ENCODE measurements around the gene ABCA2. TPM values are rescaled to one million over a fixed set of nuclear protein-coding genes. Genes with fewer than 3 reads are reported as not detected.

The ABCA2 gene
- polyA plus RNA-seq, 2 donors, result 7.7 to 14.7 TPM

DNA sequence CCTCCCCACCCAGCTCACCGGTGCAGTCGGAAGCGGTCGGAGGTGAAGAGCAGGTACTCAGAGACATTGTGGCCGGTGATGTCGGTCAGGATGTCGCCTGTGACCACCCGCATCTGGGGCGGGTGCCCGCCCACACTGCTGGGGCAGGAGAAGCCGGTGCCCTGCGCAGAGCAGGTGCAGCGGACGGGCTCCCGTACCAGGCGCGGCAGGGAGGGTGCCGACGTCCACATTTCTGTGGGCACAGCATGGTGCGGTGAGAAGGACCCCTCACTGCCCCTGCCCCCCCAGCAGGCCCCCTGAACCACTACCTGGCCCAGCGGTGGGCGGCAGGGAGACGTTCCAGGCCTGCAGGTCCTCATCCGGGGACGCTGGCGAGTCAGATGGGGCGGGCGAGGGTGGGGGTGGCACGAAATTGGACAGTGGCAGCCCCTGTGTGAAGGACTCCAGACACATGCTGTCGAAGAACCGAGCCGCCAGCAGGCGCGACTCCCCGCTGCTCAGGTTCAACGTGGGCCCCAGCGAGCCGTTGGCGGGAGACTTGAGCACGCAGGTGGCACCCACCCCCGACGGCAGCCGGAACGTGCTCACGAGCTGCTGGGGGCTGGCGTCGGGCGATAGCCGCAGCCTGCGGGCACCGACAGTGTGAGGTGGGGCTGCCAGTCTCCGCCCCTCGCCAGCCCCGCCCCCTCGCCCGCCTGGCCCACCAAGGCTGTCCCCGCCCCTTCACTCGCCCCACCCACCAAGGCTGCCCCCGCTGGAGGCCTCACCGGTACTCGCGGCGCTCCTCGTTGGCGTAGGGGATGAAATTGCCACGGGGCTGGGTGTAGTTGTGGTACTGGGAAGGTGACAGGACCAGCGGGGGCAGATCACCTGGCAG is 15.1 kb downstream of the ABCA2 start:
- 85% methylated on average over 60 to 67 of the region's 67 CpGs for WGBS, 2 donors
- Histone ChIP-seq H3K27me3 (ENCODE audit: control insufficient read depth in 1 of 2, insufficient read depth in 2 of 2, low read length in 2 of 2) (no peaks in the 10 kb centered on the region), H3K9me3 (ENCODE audit: control insufficient read depth in 2 of 2, insufficient read depth in 1 of 2, low read depth in 1 of 2, low read length in 1 of 2) (no peaks in the 10 kb centered on the region), H3K4me1 (ENCODE audit: control insufficient read depth in 2 of 2, insufficient read depth in 2 of 2, low read length in 1 of 2) (no peaks in the 10 kb centered on the region), H3K4me3 (ENCODE audit: low read depth in 1 of 2, low read length in 2 of 2) (no peak overlapping the region), H3K27ac (ENCODE audit: low read depth in 2 of 2, low read length in 1 of 2) (no peak overlapping the region), H3K36me3 (ENCODE audit: control insufficient read depth in 2 of 2, insufficient read depth in 2 of 2, low read length in 1 of 2) (peaks cover 0 to 33% of the 10 kb centered on the region in 2 donors)

DNA sequence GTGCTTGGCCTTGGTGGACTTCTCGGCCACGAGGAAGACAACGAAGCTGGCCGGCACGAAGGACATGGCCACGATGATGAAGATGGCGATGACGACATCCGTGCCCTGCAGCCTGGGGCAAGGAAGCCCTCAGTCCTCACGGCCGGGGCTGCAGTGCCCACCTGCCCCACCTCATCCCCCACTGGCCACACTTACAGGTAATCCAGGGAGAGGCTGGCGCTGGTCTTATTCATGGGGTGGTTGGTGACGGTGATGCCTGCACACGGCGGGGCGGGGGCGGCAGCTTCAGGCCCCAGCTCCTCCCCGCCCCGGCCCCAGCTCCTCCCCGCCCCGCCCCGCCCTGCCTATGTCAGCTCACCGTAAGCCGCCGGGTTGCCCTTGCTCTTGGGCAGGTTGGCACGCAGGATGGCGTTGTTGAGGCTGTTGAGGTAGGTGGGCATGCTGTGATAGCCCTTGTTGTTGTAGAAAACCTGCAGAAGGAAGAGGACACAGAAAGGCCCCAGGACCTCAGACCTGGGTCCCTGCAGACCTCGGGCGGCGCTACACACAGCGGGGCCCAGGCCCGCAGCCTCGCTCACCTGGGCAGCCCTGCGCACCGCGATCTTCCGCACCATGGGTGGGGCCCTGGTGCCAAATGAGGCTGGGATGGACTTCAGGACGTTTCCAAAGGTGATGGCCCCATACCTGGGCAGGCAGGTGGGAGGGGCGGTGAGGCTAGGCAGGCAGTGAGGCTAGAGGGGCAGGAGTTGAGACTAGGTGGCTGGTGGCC is 15.9 kb downstream of the ABCA2 start:
- no peak overlapping the region for H3K4me3 ChIP-seq (ENCODE audit: low read depth in 1 of 2, low read length in 2 of 2)
- peaks cover 0 to 26% of the 10 kb centered on the region in 2 donors for H3K36me3 ChIP-seq (ENCODE audit: control insufficient read depth in 2 of 2, insufficient read depth in 2 of 2, low read length in 1 of 2)
- H3K27ac ChIP-seq (ENCODE audit: low read depth in 2 of 2, low read length in 1 of 2), result no peak overlapping the region
- H3K4me1 ChIP-seq (ENCODE audit: control insufficient read depth in 2 of 2, insufficient read depth in 2 of 2, low read length in 1 of 2), result no peaks in the 10 kb centered on the region
- H3K9me3 ChIP-seq (ENCODE audit: control insufficient read depth in 2 of 2, insufficient read depth in 1 of 2, low read depth in 1 of 2, low read length in 1 of 2), result no peaks in the 10 kb centered on the region
- WGBS, 2 donors, result 90% methylated on average over 39 of the region's 39 CpGs
- no peaks in the 10 kb centered on the region for H3K27me3 ChIP-seq (ENCODE audit: control insufficient read depth in 1 of 2, insufficient read depth in 2 of 2, low read length in 2 of 2)

DNA sequence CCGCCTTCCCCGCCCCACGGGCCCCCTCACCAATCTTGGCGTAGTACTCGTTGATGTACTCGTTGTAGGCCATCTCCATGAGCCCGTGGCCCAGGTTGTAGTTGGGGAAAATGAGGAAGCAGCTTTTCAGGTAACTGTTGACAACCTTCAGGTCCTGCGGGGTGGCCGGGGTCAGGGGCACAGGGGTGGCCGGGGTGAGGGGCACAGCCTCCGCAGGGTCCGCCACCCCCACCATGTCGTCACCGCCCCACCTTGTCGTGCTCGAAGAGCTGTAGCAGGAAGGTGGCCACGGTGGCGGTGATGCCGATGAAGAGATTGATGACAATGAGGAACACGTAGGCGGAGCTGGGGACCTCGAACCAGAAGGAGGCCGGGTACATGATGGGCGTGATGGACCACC is 16.9 kb downstream of the ABCA2 start:
- WGBS, 2 donors, result 93 to 95% methylated on average over 24 of the region's 24 CpGs
- H3K36me3 ChIP-seq (ENCODE audit: control insufficient read depth in 2 of 2, insufficient read depth in 2 of 2, low read length in 1 of 2), result peaks cover 0 to 20% of the 10 kb centered on the region in 2 donors

DNA sequence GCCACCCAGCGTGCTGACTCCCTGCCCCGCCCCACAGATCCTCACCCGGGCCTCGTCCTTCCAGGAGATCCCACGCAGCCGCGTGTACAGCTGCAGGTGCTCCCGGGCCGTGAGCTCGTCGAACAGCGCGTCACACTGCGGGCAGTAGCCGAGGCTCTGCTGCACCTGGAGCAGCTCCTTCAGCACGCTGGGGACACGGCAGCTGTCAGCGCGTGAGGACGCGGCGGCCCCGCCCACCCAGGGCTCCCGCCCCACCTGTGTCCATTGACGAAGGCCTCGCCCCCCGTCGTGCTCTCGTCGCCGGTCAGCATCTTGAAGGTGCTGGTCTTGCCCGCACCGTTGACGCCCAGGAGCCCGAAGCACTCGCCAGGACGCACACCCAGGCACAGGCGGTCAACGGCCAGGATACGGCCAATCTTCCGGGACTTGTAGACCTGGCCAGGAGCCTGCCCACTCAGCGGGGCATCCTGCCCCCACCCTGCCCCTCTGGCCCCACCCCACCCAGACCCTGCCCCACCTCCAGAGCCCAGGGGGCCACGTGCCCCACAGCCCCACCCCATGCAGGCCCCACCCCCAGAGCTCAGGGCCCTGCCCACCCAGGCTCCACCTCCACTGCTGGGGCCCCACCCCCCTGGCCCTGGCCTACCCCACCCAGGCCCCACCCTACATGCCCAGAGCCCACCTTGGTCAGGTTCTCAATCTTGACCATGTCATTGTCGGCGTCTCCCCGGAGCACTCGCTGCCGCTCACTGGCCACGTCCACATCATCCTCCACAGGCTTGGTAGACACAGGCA is 17.9 kb downstream of the ABCA2 start:
- H3K9me3 ChIP-seq (ENCODE audit: control insufficient read depth in 2 of 2, insufficient read depth in 1 of 2, low read depth in 1 of 2, low read length in 1 of 2), result no peaks in the 10 kb centered on the region
- H3K36me3 ChIP-seq (ENCODE audit: control insufficient read depth in 2 of 2, insufficient read depth in 2 of 2, low read length in 1 of 2), result peaks cover 0 to 15% of the 10 kb centered on the region in 2 donors
- no peaks in the 10 kb centered on the region for H3K27me3 ChIP-seq (ENCODE audit: control insufficient read depth in 1 of 2, insufficient read depth in 2 of 2, low read length in 2 of 2)
- no peaks in the 10 kb centered on the region for H3K4me1 ChIP-seq (ENCODE audit: control insufficient read depth in 2 of 2, insufficient read depth in 2 of 2, low read length in 1 of 2)
- no peak overlapping the region for H3K27ac ChIP-seq (ENCODE audit: low read depth in 2 of 2, low read length in 1 of 2)
- 93 to 95% methylated on average over 47 to 49 of the region's 49 CpGs for WGBS, 2 donors
- H3K4me3 ChIP-seq (ENCODE audit: low read depth in 1 of 2, low read length in 2 of 2), result no peak overlapping the region

More for the DNA sequence above, 16.9 kb downstream of the ABCA2 start:
- Histone ChIP-seq H3K4me1 (ENCODE audit: control insufficient read depth in 2 of 2, insufficient read depth in 2 of 2, low read length in 1 of 2) (no peaks in the 10 kb centered on the region), H3K9me3 (ENCODE audit: control insufficient read depth in 2 of 2, insufficient read depth in 1 of 2, low read depth in 1 of 2, low read length in 1 of 2) (no peaks in the 10 kb centered on the region), H3K4me3 (ENCODE audit: low read depth in 1 of 2, low read length in 2 of 2) (no peak overlapping the region), H3K27ac (ENCODE audit: low read depth in 2 of 2, low read length in 1 of 2) (no peak overlapping the region), H3K27me3 (ENCODE audit: control insufficient read depth in 1 of 2, insufficient read depth in 2 of 2, low read length in 2 of 2) (no peaks in the 10 kb centered on the region)

DNA sequence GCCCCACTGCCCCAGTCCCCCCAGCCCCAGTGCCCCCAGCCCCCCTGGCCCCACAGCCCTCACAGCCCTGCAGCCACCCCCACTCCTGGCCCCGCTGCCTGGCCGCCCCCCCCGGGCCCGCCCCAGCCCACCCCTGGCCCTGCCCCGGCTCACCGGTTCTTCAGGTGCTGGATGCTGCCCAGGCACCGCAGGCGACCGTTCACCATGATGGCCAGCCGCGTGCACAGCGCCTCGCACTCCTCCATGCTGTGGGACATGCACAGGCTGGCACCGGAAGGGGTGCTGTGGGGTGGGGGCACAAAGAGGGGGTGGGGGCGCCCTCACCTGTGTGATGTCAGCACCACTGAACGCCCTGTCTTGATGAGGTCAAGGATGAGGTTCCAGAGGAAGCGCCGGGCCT is 18.8 kb downstream of the ABCA2 start:
- no peak overlapping the region for H3K4me3 ChIP-seq (ENCODE audit: low read depth in 1 of 2, low read length in 2 of 2)
- no peaks in the 10 kb centered on the region for H3K9me3 ChIP-seq (ENCODE audit: control insufficient read depth in 2 of 2, insufficient read depth in 1 of 2, low read depth in 1 of 2, low read length in 1 of 2)
- WGBS, 2 donors, result 88 to 89% methylated on average over 17 to 18 of the region's 18 CpGs
- no peak overlapping the region for H3K27ac ChIP-seq (ENCODE audit: low read depth in 2 of 2, low read length in 1 of 2)
- H3K36me3 ChIP-seq (ENCODE audit: control insufficient read depth in 2 of 2, insufficient read depth in 2 of 2, low read length in 1 of 2), result peaks cover 0 to 15% of the 10 kb centered on the region in 2 donors
- no peaks in the 10 kb centered on the region for H3K4me1 ChIP-seq (ENCODE audit: control insufficient read depth in 2 of 2, insufficient read depth in 2 of 2, low read length in 1 of 2)
- H3K27me3 ChIP-seq (ENCODE audit: control insufficient read depth in 1 of 2, insufficient read depth in 2 of 2, low read length in 2 of 2), result no peaks in the 10 kb centered on the region

DNA sequence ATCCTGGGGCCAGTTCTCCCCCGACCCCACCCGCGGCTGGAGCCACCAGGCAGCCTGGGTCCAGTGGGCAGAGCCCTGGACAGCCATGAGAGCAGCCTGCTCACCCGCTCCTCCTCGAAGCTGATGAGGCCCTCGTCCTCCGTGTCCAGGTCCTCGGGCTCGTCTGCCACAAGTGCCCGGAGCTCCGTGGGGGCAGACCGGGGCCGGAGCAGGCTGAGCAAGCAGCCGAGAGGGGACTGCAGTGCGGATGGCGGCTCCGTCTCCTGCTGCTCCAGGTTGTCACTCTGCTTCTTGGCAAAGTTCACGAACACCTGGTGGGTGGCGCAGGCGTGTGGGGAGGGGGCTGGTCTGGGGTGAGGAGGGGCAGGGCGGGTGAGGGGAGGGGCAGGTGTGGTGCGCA is 19.7 kb downstream of the ABCA2 start:
- Histone ChIP-seq H3K27me3 (ENCODE audit: control insufficient read depth in 1 of 2, insufficient read depth in 2 of 2, low read length in 2 of 2) (no peaks in the 10 kb centered on the region), H3K4me3 (ENCODE audit: low read depth in 1 of 2, low read length in 2 of 2) (no peak overlapping the region), H3K36me3 (ENCODE audit: control insufficient read depth in 2 of 2, insufficient read depth in 2 of 2, low read length in 1 of 2) (peaks cover 0 to 15% of the 10 kb centered on the region in 2 donors), H3K4me1 (ENCODE audit: control insufficient read depth in 2 of 2, insufficient read depth in 2 of 2, low read length in 1 of 2) (no peaks in the 10 kb centered on the region), H3K9me3 (ENCODE audit: control insufficient read depth in 2 of 2, insufficient read depth in 1 of 2, low read depth in 1 of 2, low read length in 1 of 2) (no peaks in the 10 kb centered on the region), H3K27ac (ENCODE audit: low read depth in 2 of 2, low read length in 1 of 2) (no peak overlapping the region)
- 81 to 86% methylated on average over 22 of the region's 22 CpGs for WGBS, 2 donors

DNA sequence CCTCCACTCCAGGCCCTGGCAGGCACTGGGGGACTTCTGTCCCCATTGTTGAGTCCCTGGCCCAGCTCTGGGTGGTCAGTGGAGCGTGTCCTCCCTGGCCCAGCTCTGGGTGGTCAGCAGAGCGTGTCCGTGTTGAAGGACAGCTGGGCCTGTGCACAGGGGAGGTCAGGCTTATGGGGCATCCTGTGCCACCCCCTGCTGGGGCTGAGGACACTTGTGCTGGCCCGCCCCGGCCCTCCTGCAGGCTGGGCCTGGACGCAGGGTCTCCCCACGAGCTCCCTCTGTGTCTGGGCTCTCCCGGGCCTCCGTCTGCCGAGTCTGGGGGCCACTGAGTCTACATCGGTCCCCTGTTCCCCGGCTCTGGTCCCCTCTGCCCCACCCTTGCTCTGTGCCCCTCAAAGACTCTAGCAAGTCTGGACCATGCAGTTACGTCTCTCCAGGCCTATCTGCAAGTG is 20.2 kb downstream of the ABCA2 start:
- no peak overlapping the region for H3K4me3 ChIP-seq (ENCODE audit: low read depth in 1 of 2, low read length in 2 of 2)
- no peaks in the 10 kb centered on the region for H3K4me1 ChIP-seq (ENCODE audit: control insufficient read depth in 2 of 2, insufficient read depth in 2 of 2, low read length in 1 of 2)
- no peaks in the 10 kb centered on the region for H3K9me3 ChIP-seq (ENCODE audit: control insufficient read depth in 2 of 2, insufficient read depth in 1 of 2, low read depth in 1 of 2, low read length in 1 of 2)
- no peak overlapping the region for H3K27ac ChIP-seq (ENCODE audit: low read depth in 2 of 2, low read length in 1 of 2)
- H3K27me3 ChIP-seq (ENCODE audit: control insufficient read depth in 1 of 2, insufficient read depth in 2 of 2, low read length in 2 of 2), result no peaks in the 10 kb centered on the region
- H3K36me3 ChIP-seq (ENCODE audit: control insufficient read depth in 2 of 2, insufficient read depth in 2 of 2, low read length in 1 of 2), result peaks cover 0 to 13% of the 10 kb centered on the region in 2 donors
- 89 to 90% methylated on average over 12 to 13 of the region's 13 CpGs for WGBS, 2 donors

DNA sequence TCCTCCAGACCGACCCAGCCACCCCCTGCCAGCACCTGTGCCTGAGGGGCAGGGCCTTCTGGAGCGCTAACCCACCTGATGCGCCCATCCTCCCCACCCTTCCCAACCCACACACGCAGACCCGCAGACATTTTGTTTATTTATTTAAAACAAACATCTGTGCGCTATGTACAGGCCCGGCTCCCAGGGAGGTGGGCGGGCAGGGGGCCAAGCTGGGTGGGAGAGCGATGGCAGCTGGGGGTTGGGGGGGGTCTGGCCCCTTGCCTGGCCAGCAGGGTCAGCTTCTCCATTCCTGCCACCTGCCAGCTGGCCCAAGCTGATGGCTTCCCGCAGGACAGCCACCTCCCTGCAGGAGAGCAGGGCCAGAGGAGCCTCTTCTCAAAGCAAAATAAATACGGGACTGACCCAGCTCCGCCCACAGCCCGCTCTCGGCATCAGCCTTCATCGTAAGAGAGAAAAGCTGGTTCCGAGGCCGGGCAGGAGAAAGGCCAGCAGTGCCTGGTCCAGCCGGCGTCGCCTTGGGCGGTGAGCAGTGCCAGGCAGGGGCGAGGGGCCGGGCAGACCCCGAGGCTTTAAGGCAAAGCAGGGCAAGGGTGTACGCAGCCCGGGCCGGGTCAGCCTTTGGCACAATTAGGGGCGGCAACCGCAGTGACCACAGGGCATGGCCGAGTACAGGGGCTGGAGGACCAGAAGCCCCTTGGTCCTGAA is 20.8 kb downstream of the ABCA2 start:
- H3K4me1 ChIP-seq (ENCODE audit: control insufficient read depth in 2 of 2, insufficient read depth in 2 of 2, low read length in 1 of 2), result no peaks in the 10 kb centered on the region
- no peaks in the 10 kb centered on the region for H3K9me3 ChIP-seq (ENCODE audit: control insufficient read depth in 2 of 2, insufficient read depth in 1 of 2, low read depth in 1 of 2, low read length in 1 of 2)
- peaks cover 0 to 11% of the 10 kb centered on the region in 2 donors for H3K36me3 ChIP-seq (ENCODE audit: control insufficient read depth in 2 of 2, insufficient read depth in 2 of 2, low read length in 1 of 2)
- H3K4me3 ChIP-seq (ENCODE audit: low read depth in 1 of 2, low read length in 2 of 2), result no peak overlapping the region
- 72% methylated on average over 29 to 30 of the region's 30 CpGs for WGBS, 2 donors
- H3K27ac ChIP-seq (ENCODE audit: low read depth in 2 of 2, low read length in 1 of 2), result no peak overlapping the region
- H3K27me3 ChIP-seq (ENCODE audit: control insufficient read depth in 1 of 2, insufficient read depth in 2 of 2, low read length in 2 of 2), result no peaks in the 10 kb centered on the region

Data from esophagus (tissue), 2 donors.